Type B pancreatic cell (in vitro differentiated cells): ENCODE data around the gene MBD6. TPM values are rescaled to one million over a fixed set of nuclear protein-coding genes. Genes with fewer than 3 reads are reported as not detected.
A peak's percentile ranks its signal among the peaks of the same experiment; 100 is the strongest.

Source experiments
- DNase-seq: peaks from one replicate; pipeline ENCODE4 v3.0.0; 2021; ENCODE audit warnings: mixed read lengths; ENCODE audit not compliant: unreplicated experiment; ENCODE audit errors: extremely low spot score
- H3K27ac Mint-ChIP-seq: 2 replicates; pipeline ENCODE4 v1.8.0; 2021; ENCODE audit warnings: mild to moderate bottlenecking, mixed read lengths
- H3K27me3 Mint-ChIP-seq: 2 replicates; pipeline ENCODE4 v1.8.0; 2021; ENCODE audit warnings: mixed read lengths
- H3K36me3 Mint-ChIP-seq: 2 replicates; pipeline ENCODE4 v1.8.0; 2021; ENCODE audit warnings: mixed read lengths
- H3K4me1 Mint-ChIP-seq: one replicate; pipeline ENCODE4 v1.8.0; 2021; ENCODE audit warnings: mixed read lengths; ENCODE audit not compliant: unreplicated experiment
- H3K4me3 Mint-ChIP-seq: 2 replicates; pipeline ENCODE4 v1.8.0; 2021; ENCODE audit warnings: mild to moderate bottlenecking, mixed read lengths
- H3K9me3 Mint-ChIP-seq: 2 replicates; pipeline ENCODE4 v1.8.0; 2021; ENCODE audit warnings: mixed read lengths
- CTCF ChIP-seq: fragments of 200-600 bp; sonication (generic); conservative IDR thresholded peaks from 2 replicates; pipeline ENCODE4 v1.5.0; 2021; ENCODE audit warnings: antibody characterized with exemption, mild to moderate bottlenecking
- total RNA-seq: library from RNA; stranded (reverse); gene quantifications from 2 replicates; pipeline ENCODE4 v1.2.1, GENCODE V29; 2021; ENCODE audit warnings: low replicate concordance

The MBD6 gene
- total RNA-seq, 1 donor from 2014 or later: 94.7 TPM

GRCh38 chr12:57535764-57536596, 13.4 kb downstream of the MBD6 start:
- DNase-seq: no peak
- Mint-ChIP-seq H3K4me1 (peaks cover 1% of the 10 kb centered on the region), H3K9me3 (no peaks in the 10 kb centered on the region), H3K27ac (peak overlapping the region; percentile 50), H3K4me3 (no peak overlapping the region), H3K36me3 (peaks cover 37% of the 10 kb centered on the region), H3K27me3 (no peaks in the 10 kb centered on the region)
- no peak for TF ChIP-seq CTCF

GRCh38 chr12:57536597-57536942, 13.9 kb downstream of the MBD6 start:
- Mint-ChIP-seq H3K4me3 (no peak overlapping the region), H3K9me3 (no peaks in the 10 kb centered on the region), H3K27me3 (no peaks in the 10 kb centered on the region), H3K27ac (no peak overlapping the region), H3K4me1 (peaks cover 6% of the 10 kb centered on the region), H3K36me3 (peaks cover 37% of the 10 kb centered on the region)
- no peak for DNase-seq
- no peak for TF ChIP-seq CTCF

- no peak for DNase-seq
- Mint-ChIP-seq H3K9me3 (no peaks in the 10 kb centered on the region), H3K27ac (no peak overlapping the region), H3K4me3 (no peak overlapping the region), H3K27me3 (no peaks in the 10 kb centered on the region), H3K4me1 (peaks cover 6% of the 10 kb centered on the region), H3K36me3 (peaks cover 28% of the 10 kb centered on the region)
- TF ChIP-seq CTCF: no peak
Observed at GRCh38 chr12:57539134-57539768, 16.6 kb downstream of the MBD6 start.

GRCh38 chr12:57541001-57541400, 18.4 kb downstream of the MBD6 start:
- Mint-ChIP-seq H3K4me1 (peaks cover 9% of the 10 kb centered on the region), H3K27ac (no peak overlapping the region), H3K9me3 (no peaks in the 10 kb centered on the region), H3K27me3 (no peaks in the 10 kb centered on the region), H3K36me3 (peaks cover 17% of the 10 kb centered on the region), H3K4me3 (peak overlapping the region; percentile 28)
- no peak for DNase-seq
- TF ChIP-seq CTCF: no peak

- peaks cover 17% of the 10 kb centered on the region for H3K36me3 Mint-ChIP-seq
- no peaks in the 10 kb centered on the region for H3K27me3 Mint-ChIP-seq
- H3K4me3 Mint-ChIP-seq: no peak overlapping the region
- no peak for TF ChIP-seq CTCF
- H3K4me1 Mint-ChIP-seq: peaks cover 11% of the 10 kb centered on the region
- DNase-seq: no peak
- H3K27ac Mint-ChIP-seq: no peak overlapping the region
- H3K9me3 Mint-ChIP-seq: no peaks in the 10 kb centered on the region
Observed at GRCh38 chr12:57541717-57542116, 19.1 kb downstream of the MBD6 start.
